GM12878 (cell line): ENCODE measurements around the gene MARCHF2. TPM values are rescaled to one million over a fixed set of nuclear protein-coding genes. Genes with fewer than 3 reads are reported as not detected.

ENCODE experiments used
- ATAC-seq: fragments of 200-7000 bp; cut with Tn5 transposase; 3 replicates; pipeline ENCODE4 v1.9.1; 2020; ENCODE audit warnings: mild to moderate bottlenecking, moderate library complexity
- BruUV-seq: library from RNA; stranded (reverse); fragments of 400-500 nt; replicated peaks from 2 replicates; lab custom pipeline; 2021; lab: Mats Ljungman, UMichigan
- CTCF ChIA-PET: fragments of 300-600 bp; sonication (Branson Sonifier 250); formaldehyde crosslinking; extraction: SDS; loops from one replicate; lab custom pipeline; 2021; ENCODE audit warnings: inconsistent platforms; lab: Yijun Ruan, JAX
- POLR2A ChIA-PET: fragments of 350-600 bp; formaldehyde crosslinking; extraction: SDS; loops from one replicate; lab custom pipeline; 2021; ENCODE audit warnings: inconsistent platforms; lab: Charles Lee
- RAD21 ChIA-PET: fragments of 300-600 bp; sonication (Branson Sonifier 250); formaldehyde crosslinking; loops from one replicate; lab custom pipeline; 2023; ENCODE audit warnings: antibody characterized with exemption; ENCODE audit not compliant: unreplicated experiment; lab: Charles Lee
- SMC1A ChIA-PET: fragments of 300-600 bp; sonication (Branson Sonifier 250); formaldehyde crosslinking; loops from one replicate; lab custom pipeline; 2023; ENCODE audit not compliant: unreplicated experiment, uncharacterized antibody; lab: Charles Lee
- DNase-seq: peaks from one replicate; pipeline ENCODE4 v3.0.0-alpha.2; 2011; ENCODE audit warnings: low read depth, low spot score
- FAIRE-seq: peaks from 3 replicates; lab custom pipeline; 2011; peaks lifted over from hg19 to GRCh38; lab: Jason Lieb, UNC
- H2AFZ ChIP-seq: 2 replicates; pipeline ENCODE4 v1.6.0; 2011; ENCODE audit warnings: low read depth, low read length, control low read depth; ENCODE audit not compliant: control insufficient read depth
- H3K27ac ChIP-seq: 2 replicates; pipeline ENCODE4 v1.5.1; 2011; ENCODE audit warnings: control low read depth; ENCODE audit not compliant: control insufficient read depth, insufficient read depth
- H3K27me3 ChIP-seq, 2 experiments: replicated peaks in 1 of 2; 2 replicates each; pipeline versions ENCODE4 v1.6.0 to v1.6.1; 2011; ENCODE audit warnings: low read length in 1 of 2; ENCODE audit not compliant: control insufficient read depth in 2 of 2, insufficient read depth in 2 of 2
- H3K36me3 ChIP-seq, 2 experiments: 2 replicates each; pipeline ENCODE4 v1.5.1; 2011; ENCODE audit warnings: low read length in 1 of 2; ENCODE audit not compliant: control insufficient read depth in 2 of 2, insufficient read depth in 2 of 2
- H3K4me1 ChIP-seq: 2 replicates; pipeline ENCODE4 v1.6.1; 2011; ENCODE audit warnings: mild to moderate bottlenecking, low read length, moderate library complexity, mixed read lengths; ENCODE audit not compliant: control insufficient read depth, insufficient read depth
- H3K4me2 ChIP-seq: 2 replicates; pipeline ENCODE4 v1.6.0; 2011; ENCODE audit warnings: control low read depth; ENCODE audit not compliant: control insufficient read depth, insufficient read depth
- H3K4me3 ChIP-seq: fragments of 200-600 bp; sonication (generic); 2 replicates; pipeline ENCODE4 v1.5.1; 2016
- H3K79me2 ChIP-seq: 2 replicates; pipeline ENCODE4 v1.6.0; 2011; ENCODE audit warnings: low read length; ENCODE audit not compliant: control insufficient read depth, insufficient read depth
- H3K9ac ChIP-seq: 2 replicates; pipeline ENCODE4 v1.8.0; 2011; ENCODE audit warnings: low read length, control low read depth, mixed read lengths; ENCODE audit not compliant: control insufficient read depth, insufficient read depth
- H3K9me3 ChIP-seq: replicated peaks from 3 replicates; pipeline ENCODE4 v1.5.1; 2011; ENCODE audit warnings: mild to moderate bottlenecking, low read length; ENCODE audit not compliant: control insufficient read depth, insufficient read depth
- H4K20me1 ChIP-seq: 2 replicates; pipeline ENCODE4 v1.6.0; 2011; ENCODE audit not compliant: control insufficient read depth, insufficient read depth
- BMI1 ChIP-seq: fragments of 450-650 bp; IDR thresholded peaks from 2 replicates; pipeline ENCODE4 v1.6.1; 2016; ENCODE audit warnings: mild to moderate bottlenecking, moderate library complexity, borderline replicate concordance
- CREB1 ChIP-seq: IDR thresholded peaks from 2 replicates; pipeline ENCODE4 v1.6.1; 2012; ENCODE audit warnings: low read depth, mild to moderate bottlenecking, inconsistent platforms
- EED ChIP-seq: sonication (generic); IDR thresholded peaks from 2 replicates; pipeline ENCODE4 v1.6.1; 2016; ENCODE audit warnings: antibody characterized with exemption, low read depth
- FOXM1 ChIP-seq: IDR thresholded peaks from 2 replicates; pipeline ENCODE4 v1.6.1; 2012; ENCODE audit warnings: low read depth, mild to moderate bottlenecking, inconsistent platforms, low read length, moderate library complexity
- GATAD2B ChIP-seq: fragments of 450-650 bp; conservative IDR thresholded peaks from 2 replicates; pipeline ENCODE4 v1.6.1; 2017; ENCODE audit warnings: low read depth, mild to moderate bottlenecking, moderate library complexity
- HDAC6 ChIP-seq: fragments of 200-600 bp; sonication (generic); IDR thresholded peaks from one replicate; pipeline ENCODE4 v1.8.0; 2017; ENCODE audit warnings: antibody characterized with exemption; ENCODE audit not compliant: unreplicated experiment
- MTA2 ChIP-seq: fragments of 450-650 bp; IDR thresholded peaks from 2 replicates; pipeline ENCODE4 v1.6.1; 2016; ENCODE audit warnings: low read depth, mild to moderate bottlenecking, moderate library complexity
- MTA3 ChIP-seq: IDR thresholded peaks from 2 replicates; pipeline ENCODE4 v1.6.1; 2012; ENCODE audit warnings: low read length, inconsistent platforms, borderline replicate concordance
- NR2C2 ChIP-seq: IDR thresholded peaks from 2 replicates; pipeline ENCODE4 v1.6.1; 2011; ENCODE audit warnings: borderline replicate concordance, low read depth; ENCODE audit not compliant: control insufficient read depth, insufficient read length
- PAX5 ChIP-seq: IDR thresholded peaks from 2 replicates; pipeline ENCODE4 v1.6.1; 2011; ENCODE audit warnings: low read depth, low read length, borderline replicate concordance
- PML ChIP-seq: IDR thresholded peaks from 2 replicates; pipeline ENCODE4 v1.6.1; 2012; ENCODE audit warnings: low read length, inconsistent platforms
- POLR2AphosphoS5 ChIP-seq: IDR thresholded peaks from 2 replicates; pipeline ENCODE4 v1.6.1; 2011; ENCODE audit warnings: mild to moderate bottlenecking, low read length, inconsistent platforms
- RFX5 ChIP-seq: IDR thresholded peaks from 2 replicates; pipeline ENCODE4 v1.6.1; 2011; ENCODE audit warnings: low read depth, low read length, improper control_type of control experiment
- SMC3 ChIP-seq: IDR thresholded peaks from 2 replicates; pipeline ENCODE4 v1.6.1; 2011; ENCODE audit warnings: low read length, improper control_type of control experiment, borderline replicate concordance
- TCF12 ChIP-seq: IDR thresholded peaks from 2 replicates; pipeline ENCODE4 v1.6.1; 2011; ENCODE audit warnings: low read depth, mild to moderate bottlenecking, low read length
- TCF7 ChIP-seq: IDR thresholded peaks from 2 replicates; pipeline ENCODE4 v1.6.1; 2014; ENCODE audit warnings: antibody characterized with exemption, borderline replicate concordance
- YY1 ChIP-seq: IDR thresholded peaks from 2 replicates; pipeline ENCODE4 v1.6.1; 2011; ENCODE audit warnings: low read depth, mild to moderate bottlenecking, low read length
- ZNF207 ChIP-seq: fragments of 450-650 bp; IDR thresholded peaks from 2 replicates; pipeline ENCODE4 v1.6.1; 2014; ENCODE audit warnings: antibody characterized with exemption, mild to moderate bottlenecking, borderline replicate concordance
- ZNF384 ChIP-seq: IDR thresholded peaks from 2 replicates; pipeline ENCODE4 v1.6.1; 2012; ENCODE audit warnings: low read depth, mild to moderate bottlenecking, low read length, improper control_type of control experiment, borderline replicate concordance
- ZNF622 ChIP-seq: fragments of 450-650 bp; IDR thresholded peaks from 2 replicates; pipeline ENCODE4 v1.6.1; 2017; ENCODE audit warnings: mild to moderate bottlenecking, inconsistent platforms
- WGBS: methylation state at CpG from one replicate; pipeline ENCODE4 v1.1.6; 2016; ENCODE audit warnings: low lambda C conversion rate; ENCODE audit not compliant: insufficient replicate concordance, insufficient coverage; ENCODE audit errors: missing lambda C conversion rate; 5-methylcytosine and 5-hydroxymethylcytosine counted together
- in situ Hi-C: fragments of 300-500 bp; cut with MboI; formaldehyde crosslinking; loops from 9 replicates; pipeline ENCODE4 v1.14.3; 2018; ENCODE audit warnings: mixed read lengths
- intact Hi-C: fragments of 100-400 bp; cut with micrococcal nuclease; formaldehyde crosslinking; loops from one replicate; pipeline ENCODE4 v1.14.2; 2022; ENCODE audit not compliant: unreplicated experiment
- polyA plus RNA-seq, 11 experiments: library from polyadenylated mRNA; depleted of rRNA in 4 of 11; unstranded in 6 of 11; stranded (reverse) in 5 of 11; fragments of >200 nt; fragmentation: Nextera tagmentation in 4 of 11; fragmentation: Illumina TruSeq in 1 of 11; extraction: Ambion mirVana in 4 of 11; extraction: Trizol in 1 of 11; gene quantifications; 1 replicate in 1 of 11; 2 replicates in 10 of 11; pipeline versions ENCODE4 v1.2.1 to v1.2.3, GENCODE V29; 2011 to 2016; ENCODE audit warnings: inconsistent platforms in 2 of 11, missing spikeins in 2 of 11, low read depth in 1 of 11
- total RNA-seq, 4 experiments: library from RNA; depleted of rRNA in 3 of 4; stranded (reverse); fragments of >200 nt in 3 of 4; fragmentation: Illumina TruSeq in 1 of 4; extraction: Trizol in 1 of 4; gene quantifications; 2 replicates each; pipeline versions ENCODE4 v1.2.1 to v1.2.3, GENCODE V29; 2013 to 2021
- TF ChIP-seq, protein P1 (sequence below): fragments of 450-650 bp; IDR thresholded peaks from 2 replicates; pipeline ENCODE4 v1.6.1; 2017; ENCODE audit warnings: low read depth, mild to moderate bottlenecking, moderate library complexity

The MARCHF2 gene
- total and polyA plus RNA-seq, 10 of the 15 experiments (the other 5 are each of a cell fraction or from before 2014, with no cell fraction given): 1.6 to 30.3 (median 10.8) TPM

GRCh38 chr19:8389891-8390616 is 23.1 kb upstream of the MARCHF2 start, which contains the start of gene RAB11B:
Gene RAB11B (plus strand): TSS chr19:8390360. CDS start chr19:8390417, 57 bp downstream.
- intact Hi-C loops: no loop called here
- peak within 1 kb of the TSS; percentile 74 for H3K4me3 ChIP-seq
- no TSS peak for BruUV-seq
- ChIA-PET POLR2A (interaction anchor here (0.5 to 3.0 kb wide), 10 partner anchors 10 to 447 kb away, joined by 3 to 11 read pairs (median 4); partner anchors contain the start of genes HNRNPM, MARCHF2, TIMM44 and ZNF414), CTCF (interaction anchor here (1.0 to 1.6 kb wide), 6 partner anchors 23 to 124 kb away, joined by 3 to 14 read pairs (median 4); partner anchors contain the start of genes MARCHF2 and ZNF414), SMC1A (interaction anchor here (0.8 kb wide), 1 partner anchor 24 kb away, joined by 3 read pairs; no protein-coding TSS in a partner anchor), RAD21 (interaction anchor here (1.1 to 1.6 kb wide), 4 partner anchors 23 to 181 kb away, joined by 3 to 5 read pairs (median 4); partner anchors contain the start of genes CERS4, MARCHF2 and ZNF414)
- FAIRE-seq (peak; percentile 95), DNase-seq (peak; percentile 100), ATAC-seq (peak; percentile 97)
- peak within 1 kb of the TSS; percentile 98 for H3K27ac ChIP-seq
- in situ Hi-C loops: no loop called here
- no peaks in the 10 kb centered on the region for H3K36me3 ChIP-seq
- H3K9ac ChIP-seq: peak within 1 kb of the TSS; percentile 96
- H3K4me2 ChIP-seq: peak within 1 kb of the TSS; percentile 93
- no peaks in the 10 kb centered on the region for H3K27me3 ChIP-seq
- under 1% methylated on average over 68 of the region's 70 CpGs for WGBS
- H4K20me1 ChIP-seq: peaks cover 5% of the 10 kb centered on the region
- peak within 1 kb of the TSS; percentile 86 for H2AFZ ChIP-seq
- no peaks in the 10 kb centered on the region; the same call in 2 of the 3 replicates for H3K9me3 ChIP-seq
- H3K79me2 ChIP-seq: peaks cover 22% of the 10 kb centered on the region
- H3K4me1 ChIP-seq: peaks cover 11% of the 10 kb centered on the region
- no peak for TF ChIP-seq ZNF622
- TF ChIP-seq NR2C2: no peak
- TF ChIP-seq RFX5: no peak
- TF ChIP-seq MTA3: no peak
- peak; percentile 19; the same call in 1 of the 2 replicates for TF ChIP-seq YY1
- peak; percentile 90; the same call in 1 of the 2 replicates for TF ChIP-seq ZNF207
- no peak for TF ChIP-seq ZNF384
- no peak for TF ChIP-seq BMI1
- TF ChIP-seq TCF7: no peak
- no peak for TF ChIP-seq TCF12
- TF ChIP-seq PAX5: peak; percentile 15; the same call in 1 of the 2 replicates
- no peak for TF ChIP-seq PML
- TF ChIP-seq HDAC6: peak; percentile 43
- TF ChIP-seq MTA2: no peak
- TF ChIP-seq, protein P1, sequence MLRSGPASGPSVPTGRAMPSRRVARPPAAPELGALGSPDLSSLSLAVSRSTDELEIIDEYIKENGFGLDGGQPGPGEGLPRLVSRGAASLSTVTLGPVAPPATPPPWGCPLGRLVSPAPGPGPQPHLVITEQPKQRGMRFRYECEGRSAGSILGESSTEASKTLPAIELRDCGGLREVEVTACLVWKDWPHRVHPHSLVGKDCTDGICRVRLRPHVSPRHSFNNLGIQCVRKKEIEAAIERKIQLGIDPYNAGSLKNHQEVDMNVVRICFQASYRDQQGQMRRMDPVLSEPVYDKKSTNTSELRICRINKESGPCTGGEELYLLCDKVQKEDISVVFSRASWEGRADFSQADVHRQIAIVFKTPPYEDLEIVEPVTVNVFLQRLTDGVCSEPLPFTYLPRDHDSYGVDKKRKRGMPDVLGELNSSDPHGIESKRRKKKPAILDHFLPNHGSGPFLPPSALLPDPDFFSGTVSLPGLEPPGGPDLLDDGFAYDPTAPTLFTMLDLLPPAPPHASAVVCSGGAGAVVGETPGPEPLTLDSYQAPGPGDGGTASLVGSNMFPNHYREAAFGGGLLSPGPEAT: peak; percentile 59; the same call in 1 of the 2 replicates
- TF ChIP-seq POLR2AphosphoS5: peak; percentile 52
- no peak for TF ChIP-seq FOXM1
- TF ChIP-seq EED: no peak
- peak; percentile 90 for TF ChIP-seq GATAD2B
- TF ChIP-seq CREB1: peak; percentile 100
- TF ChIP-seq SMC3: no peak
